Heart right ventricle (tissue), 16 donors: ENCODE data around the gene MTUS2. TPM values are rescaled to one million over a fixed set of nuclear protein-coding genes. Genes with fewer than 3 reads are reported as not detected.

Experiments used
- ATAC-seq, 8 donors: fragments of 200-7000 bp; cut with Tn5 transposase; one replicate each; pipeline ENCODE4 v1.9.1; 2020; ENCODE audit warnings: mild to moderate bottlenecking in 8 of 8, moderate library complexity in 8 of 8, moderate number of reproducible peaks in 1 of 8
- DNase-seq, 2 donors: peaks; one replicate each; pipeline ENCODE4 v3.0.0-alpha.2; 2020
- H3K27ac ChIP-seq, 10 donors: fragments of 200-600 bp; sonication (generic) in 2 of 10; one replicate each; pipeline versions ENCODE4 v1.5.0 to v1.8.0; 2020 to 2022; ENCODE audit warnings: mild to moderate bottlenecking in 3 of 10
- H3K27me3 ChIP-seq, 7 donors: fragments of 200-600 bp; one replicate each; pipeline ENCODE4 v1.8.0; 2021 to 2022; ENCODE audit warnings: mild to moderate bottlenecking in 2 of 7
- H3K36me3 ChIP-seq, 9 donors: fragments of 200-600 bp; sonication (generic) in 1 of 9; one replicate each; pipeline versions ENCODE4 v1.5.0 to v1.8.0; 2020 to 2022; ENCODE audit warnings: mild to moderate bottlenecking in 2 of 9
- H3K4me1 ChIP-seq, 9 donors: fragments of 200-600 bp; sonication (generic) in 1 of 9; one replicate each; pipeline versions ENCODE4 v1.5.0 to v1.8.0; 2020 to 2022; ENCODE audit warnings: mild to moderate bottlenecking in 4 of 9
- H3K4me3 ChIP-seq, 10 donors: fragments of 200-600 bp; sonication (generic) in 2 of 10; one replicate each; pipeline versions ENCODE4 v1.5.0 to v1.8.0; 2020 to 2022; ENCODE audit warnings: mild to moderate bottlenecking in 7 of 10, moderate library complexity in 2 of 10
- H3K9me3 ChIP-seq, 11 donors: fragments of 200-600 bp in 10 of 11; sonication (generic) in 2 of 11; one replicate each; pipeline versions ENCODE4 v1.5.0 to v1.8.0; 2013 to 2022; ENCODE audit warnings: mild to moderate bottlenecking in 2 of 11, control low read depth in 1 of 11, moderate library complexity in 1 of 11
- WGBS, 2 donors: extraction: QIAGEN DNeasy Blood & Tissue Kit; methylation state at CpG; one replicate each; pipeline ENCODE4 v1.1.7; 2013; ENCODE audit warnings: inconsistent platforms in 1 of 2; 5-methylcytosine and 5-hydroxymethylcytosine counted together
- intact Hi-C, 10 donors: fragments of 100-400 bp; cut with DNase I; formaldehyde crosslinking; loops; one replicate each; pipeline versions ENCODE4 v1.11.1 to v1.14.2; 2022
- polyA plus RNA-seq, 2 donors: library from polyadenylated mRNA; stranded (reverse); fragments of 200-250 nt; gene quantifications; one replicate each; pipeline ENCODE4 v1.2.3, GENCODE V29; 2013
- total RNA-seq, 10 donors: library from RNA; stranded (reverse); fragmentation: NEBNext Ultra II Directional in 3 of 10; extraction: Animal tissue kit (Norgen Biotek cat#: 25700) in 3 of 10; gene quantifications; one replicate each; pipeline versions ENCODE4 v1.2.1 to v1.2.4, GENCODE V29; 2021 to 2023
- TF ChIP-seq, protein P1 (sequence below), 9 donors: fragments of 200-600 bp; sonication (generic) in 2 of 9; IDR thresholded peaks; one replicate each; pipeline versions ENCODE4 v1.5.0 to v1.8.0; 2021 to 2022; ENCODE audit warnings: antibody characterized with exemption in 9 of 9, mild to moderate bottlenecking in 5 of 9, moderate library complexity in 1 of 9
- donor health status: Arrhythmogenic right ventricular cardiomyopathy.
- donor health status: ischemic (EF 13 %, LVEDD 7.1; RV severe dilation, severe dysfunction).
- donor health status: healthy with polysubstance abuse.
- donor health status: DM: no; HTN: yes; CAD: no.
- donor health status: DM: no; HTN: no; CAD: no.
- donor health status: ischemic (EF 25% LVEDD 6.9; RV normal size, moderate dysfunction).
- donor health status: ischemic (EF 25% LVEDD 5.7; RV mildly dilated, moderate dysfunction).
- donor health status: healthy.
- donor health status: DM: yes; HTN: yes; CAD: no.
- donor health status: Ischemic cardiomyopathy.
- donor health status: ischemic (EF 35%, LVEDD 5.7; RV mildly dilated, moderate dysfunction).
- donor health status: nonischemic (EF 11% LVEDD 7.7; RV severe dilation, severe dysfunction).
- donor health status: DM: yes; HTN: yes; CAD: no.
- donor health status: PGD.
- donor health status: ischemic (EF 29% LVEDD 5.4; RV normal size, mild dysfunction).
- donor health status: nonischemic (EF 23%, LVEDD 6.1; RV moderate dilation, normal function).

Gene MTUS2
- total and polyA plus RNA-seq, 12 donors, result 18.7 to 159 (median 65.6) TPM

- ATAC-seq (no peak), DNase-seq (no peak)
- 57 to 78% methylated on average over 2 of the region's 2 CpGs for WGBS, 2 donors
- H3K4me3 ChIP-seq, result no peak overlapping the region
- intact Hi-C loops, result no loop called here
- TF ChIP-seq, protein P1, sequence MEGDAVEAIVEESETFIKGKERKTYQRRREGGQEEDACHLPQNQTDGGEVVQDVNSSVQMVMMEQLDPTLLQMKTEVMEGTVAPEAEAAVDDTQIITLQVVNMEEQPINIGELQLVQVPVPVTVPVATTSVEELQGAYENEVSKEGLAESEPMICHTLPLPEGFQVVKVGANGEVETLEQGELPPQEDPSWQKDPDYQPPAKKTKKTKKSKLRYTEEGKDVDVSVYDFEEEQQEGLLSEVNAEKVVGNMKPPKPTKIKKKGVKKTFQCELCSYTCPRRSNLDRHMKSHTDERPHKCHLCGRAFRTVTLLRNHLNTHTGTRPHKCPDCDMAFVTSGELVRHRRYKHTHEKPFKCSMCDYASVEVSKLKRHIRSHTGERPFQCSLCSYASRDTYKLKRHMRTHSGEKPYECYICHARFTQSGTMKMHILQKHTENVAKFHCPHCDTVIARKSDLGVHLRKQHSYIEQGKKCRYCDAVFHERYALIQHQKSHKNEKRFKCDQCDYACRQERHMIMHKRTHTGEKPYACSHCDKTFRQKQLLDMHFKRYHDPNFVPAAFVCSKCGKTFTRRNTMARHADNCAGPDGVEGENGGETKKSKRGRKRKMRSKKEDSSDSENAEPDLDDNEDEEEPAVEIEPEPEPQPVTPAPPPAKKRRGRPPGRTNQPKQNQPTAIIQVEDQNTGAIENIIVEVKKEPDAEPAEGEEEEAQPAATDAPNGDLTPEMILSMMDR (IDR thresholded peaks at IDR 0.05), result no peak
- no peaks in the 10 kb centered on the region for H3K27me3 ChIP-seq
- no peaks in the 10 kb centered on the region for H3K36me3 ChIP-seq
- no peaks in the 10 kb centered on the region for H3K4me1 ChIP-seq
- peaks cover 0 to 30% (median 11%) of the 10 kb centered on the region in 11 donors for H3K9me3 ChIP-seq
- no peak overlapping the region for H3K27ac ChIP-seq
Measured at GRCh38 chr13:29185926-29186325, 365.8 kb downstream of the MTUS2 start.

DNA sequence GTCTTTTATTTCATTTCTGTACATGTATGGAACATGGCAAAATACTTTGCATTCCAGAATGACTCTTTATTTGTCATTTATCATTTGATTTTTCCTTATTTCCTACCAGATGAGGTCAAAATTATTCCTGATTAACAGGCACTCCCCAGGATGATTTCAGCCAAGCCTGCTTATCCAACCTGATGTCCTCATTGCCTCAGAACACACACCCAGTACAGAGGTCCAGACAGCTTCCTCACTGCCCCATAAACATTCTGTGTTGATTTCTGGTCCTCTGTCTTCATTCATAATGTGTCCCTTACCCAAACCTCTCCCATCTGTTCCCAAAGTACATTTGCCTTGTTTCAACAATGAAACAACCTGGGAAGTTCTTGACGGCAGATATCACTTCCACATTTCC, 367.4 kb downstream of the MTUS2 start:
- Histone ChIP-seq H3K9me3 (peaks cover 0 to 30% (median 11%) of the 10 kb centered on the region in 11 donors), H3K27me3 (no peaks in the 10 kb centered on the region), H3K36me3 (no peaks in the 10 kb centered on the region), H3K27ac (no peak overlapping the region), H3K4me1 (no peaks in the 10 kb centered on the region), H3K4me3 (no peak overlapping the region)
- intact Hi-C loops, result no loop called here
- no peak for DNase-seq
- TF ChIP-seq, protein P1 (IDR thresholded peaks at IDR 0.05), result no peak
- WGBS, 2 donors, result 78 to 94% methylated on average over 1 of the region's 1 CpG
- no peak for ATAC-seq

DNA sequence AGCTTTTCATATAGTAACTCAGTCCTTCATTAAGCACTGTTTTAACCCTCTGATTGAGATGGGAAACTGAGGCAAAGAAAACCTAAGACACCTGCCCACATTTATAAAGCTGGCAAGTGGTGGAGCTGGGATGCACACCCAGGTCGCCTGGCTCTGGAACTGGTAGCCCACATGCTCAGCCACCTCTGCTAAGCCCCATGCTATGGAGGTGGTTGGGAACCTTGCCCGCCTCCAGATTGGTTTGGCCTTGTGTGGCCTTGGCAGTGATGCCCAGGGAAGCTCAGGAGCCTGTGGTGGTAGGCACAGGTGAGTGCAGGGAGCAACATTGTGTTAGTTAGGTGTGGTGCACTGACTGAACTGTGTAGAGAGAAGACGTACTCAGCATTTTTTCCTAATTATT, 370.2 kb downstream of the MTUS2 start:
- DNase-seq (no peak), ATAC-seq (no peak)
- no peak overlapping the region for H3K27ac ChIP-seq
- no peaks in the 10 kb centered on the region for H3K36me3 ChIP-seq
- TF ChIP-seq, protein P1 (IDR thresholded peaks at IDR 0.05), result no peak
- 86 to 89% methylated on average over 3 of the region's 3 CpGs for WGBS, 2 donors
- H3K27me3 ChIP-seq, result no peaks in the 10 kb centered on the region
- no peaks in the 10 kb centered on the region for H3K4me1 ChIP-seq
- H3K4me3 ChIP-seq, result no peak overlapping the region
- intact Hi-C loops, result no loop called here
- peaks cover 0 to 22% (median 3%) of the 10 kb centered on the region in 11 donors for H3K9me3 ChIP-seq

GRCh38 chr13:29193083-29193482, 372.9 kb downstream of the MTUS2 start:
- H3K4me1 ChIP-seq, result no peaks in the 10 kb centered on the region
- H3K36me3 ChIP-seq, result no peaks in the 10 kb centered on the region
- no peaks in the 10 kb centered on the region for H3K27me3 ChIP-seq
- H3K9me3 ChIP-seq, result peaks cover 0 to 24% (median 5%) of the 10 kb centered on the region in 11 donors
- no peak overlapping the region for H3K4me3 ChIP-seq
- TF ChIP-seq, protein P1 (IDR thresholded peaks at IDR 0.05), result no peak
- 38 to 41% methylated on average over 1 of the region's 1 CpG for WGBS, 2 donors
- H3K27ac ChIP-seq, result no peak overlapping the region
- DNase-seq (no peak), ATAC-seq (no peak)
- intact Hi-C loops, result no loop called here
